GM21576 (cell line): ENCODE measurements around the gene TEAD3.
"Not testable (repeated sequence)": the region's sequence is repeated elsewhere in the genome, so short reads cannot be mapped to it uniquely, and the experiment has no call there.

Experiments
- ATAC-seq: cut with Tn5 transposase; IDR thresholded peaks from one replicate; pipeline ENCODE4 v1.9.1; 2021; ENCODE audit warnings: mild to moderate bottlenecking, moderate library complexity; ENCODE audit not compliant: unreplicated experiment

TEAD3 gene

DNA sequence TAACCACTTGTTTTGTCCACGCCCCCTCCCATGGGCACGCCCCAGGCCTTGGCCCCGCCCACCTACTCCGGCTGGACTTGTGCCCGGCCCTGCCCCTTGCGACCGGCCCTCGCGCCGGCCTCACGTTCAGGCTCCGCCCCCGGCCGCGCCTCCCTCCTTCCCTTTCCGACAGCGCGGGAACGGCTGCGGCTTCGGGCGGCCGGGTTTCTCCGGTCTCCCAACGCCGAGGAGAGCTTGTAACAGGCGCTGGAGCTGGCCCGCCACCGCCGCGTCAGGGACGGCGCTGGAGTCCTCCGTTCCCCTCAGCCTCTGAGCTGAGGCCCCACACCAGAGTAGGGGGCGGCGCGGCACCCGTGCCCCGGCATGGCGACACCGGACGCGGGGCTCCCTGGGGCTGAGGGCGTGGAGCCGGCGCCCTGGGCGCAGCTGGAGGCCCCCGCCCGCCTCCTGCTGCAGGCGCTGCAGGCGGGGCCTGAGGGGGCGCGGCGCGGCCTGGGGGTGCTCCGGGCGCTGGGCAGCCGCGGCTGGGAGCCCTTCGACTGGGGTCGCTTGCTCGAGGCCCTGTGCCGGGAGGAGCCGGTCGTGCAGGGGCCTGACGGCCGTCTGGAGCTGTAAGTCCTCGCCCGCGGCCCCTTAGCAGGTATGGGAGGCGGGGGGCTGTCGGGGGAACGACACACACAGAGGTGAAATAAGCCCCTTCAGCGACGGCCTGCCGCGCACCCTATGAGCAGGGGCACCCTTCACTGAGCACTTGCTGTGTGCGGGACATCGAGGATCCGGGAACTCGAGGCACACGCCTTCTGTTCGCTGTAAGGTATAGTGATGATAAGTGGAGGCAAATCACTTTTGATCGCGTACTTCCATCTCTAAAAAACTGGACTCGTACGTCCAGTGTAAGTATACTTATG is 44.4 kb downstream of the TEAD3 start, which contains the start of gene FANCE:
TSS of gene FANCE (plus strand) at position 156 of the 908 bp plus-strand sequence. CDS start at position 364, 208 bp downstream.
- ATAC-seq: peak; percentile 81

DNA sequence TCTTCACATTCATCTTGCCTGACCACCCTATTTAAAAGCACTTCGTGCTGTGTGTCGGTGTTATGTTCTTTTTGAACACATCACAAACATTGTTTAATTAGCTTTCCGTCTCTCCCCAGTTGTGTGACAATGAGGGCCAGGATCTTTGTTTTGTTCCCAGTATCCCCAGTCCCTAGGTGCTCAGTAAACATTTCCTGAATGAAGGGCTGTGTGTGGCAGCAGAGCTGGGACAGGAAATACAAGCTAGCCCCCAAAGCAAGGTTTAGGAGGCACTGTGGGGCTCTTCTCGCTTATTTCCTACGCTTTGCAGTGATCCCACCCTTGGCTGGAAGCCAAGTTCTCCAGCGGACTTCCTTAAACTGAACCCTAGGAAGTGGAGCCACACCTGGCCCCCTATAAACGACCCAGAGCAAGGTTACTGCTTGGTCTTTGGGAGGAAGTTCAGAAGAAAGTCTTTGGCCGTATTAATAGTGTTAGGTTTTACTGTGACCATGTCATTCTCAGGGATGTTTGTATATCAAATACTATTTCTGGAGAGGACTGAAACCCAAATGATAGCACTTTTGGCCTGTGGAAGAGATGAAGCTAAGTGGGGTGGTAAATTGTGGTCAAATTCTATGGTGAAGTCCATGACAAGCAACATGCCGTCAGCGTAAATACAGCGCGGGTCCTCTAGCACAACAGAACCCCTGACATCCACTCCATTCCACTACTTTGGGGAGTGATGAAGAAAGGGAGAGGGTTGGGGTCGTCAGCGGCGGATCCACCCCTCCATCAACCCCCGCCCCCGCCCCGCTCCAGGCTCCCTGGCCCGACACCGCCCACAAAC is 45.3 kb downstream of the TEAD3 start:
- no peak for ATAC-seq

GRCh38 chr6:35449287-35449881 is 47.5 kb downstream of the TEAD3 start:
- ATAC-seq: no peak

GRCh38 chr6:35448191-35448590 is 48.7 kb downstream of the TEAD3 start:
- no peak for ATAC-seq

DNA sequence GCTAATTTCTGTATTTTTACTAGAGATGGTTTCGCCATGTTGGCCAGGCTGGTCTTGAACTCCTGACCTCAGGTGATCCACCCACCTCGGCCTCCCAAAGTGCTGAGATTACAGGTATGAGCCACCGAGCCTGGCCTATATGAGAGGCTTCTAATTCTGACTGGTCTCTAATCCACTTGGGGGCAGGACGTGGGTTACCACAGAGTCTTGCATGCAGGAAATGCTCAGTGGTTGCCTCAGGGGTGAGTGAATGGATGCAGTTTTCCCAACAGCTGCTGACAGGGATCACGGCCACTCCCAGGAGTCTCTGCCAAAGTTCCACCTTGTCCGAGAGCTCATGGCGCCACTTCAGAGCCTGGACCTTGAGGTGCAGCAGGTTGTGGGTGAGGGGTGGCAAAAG is 51.2 kb downstream of the TEAD3 start:
- ATAC-seq: no peak

DNA sequence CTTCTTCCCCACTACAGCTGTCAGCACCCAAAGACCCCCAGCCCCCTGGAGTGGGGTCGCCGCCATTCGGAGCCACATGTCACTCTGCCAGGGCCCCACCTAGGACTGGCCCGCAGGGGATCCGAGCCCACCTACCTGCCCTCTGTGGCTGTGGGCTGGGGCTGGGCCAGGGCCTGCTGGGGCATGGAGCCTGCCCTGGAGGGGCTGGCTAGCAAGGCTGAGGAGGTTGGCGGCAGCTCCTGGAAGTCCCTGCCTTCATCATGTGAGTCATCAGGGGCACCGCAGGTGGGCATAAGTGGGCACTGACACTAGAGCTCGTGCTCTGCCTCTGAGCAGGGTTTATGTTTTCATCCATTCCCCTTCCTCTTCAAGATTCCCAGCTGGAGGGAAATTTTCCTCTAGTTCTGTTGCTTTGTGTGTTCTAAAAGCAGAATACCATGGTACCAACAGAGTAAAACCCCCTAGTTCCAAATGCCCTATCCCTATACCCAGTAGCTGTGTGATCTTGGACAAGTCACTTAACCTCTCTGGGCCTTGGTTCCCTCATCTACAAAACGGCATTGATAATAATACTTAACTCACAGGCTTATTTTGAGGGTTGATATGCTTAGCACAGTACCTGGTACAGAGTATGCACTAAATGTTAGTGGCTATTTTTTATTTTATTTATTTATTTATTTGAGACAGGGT is 53.4 kb downstream of the TEAD3 start:
- ATAC-seq: no peak

- ATAC-seq: no peak
Observed at GRCh38 chr6:35442693-35443092, 54.2 kb downstream of the TEAD3 start.

DNA sequence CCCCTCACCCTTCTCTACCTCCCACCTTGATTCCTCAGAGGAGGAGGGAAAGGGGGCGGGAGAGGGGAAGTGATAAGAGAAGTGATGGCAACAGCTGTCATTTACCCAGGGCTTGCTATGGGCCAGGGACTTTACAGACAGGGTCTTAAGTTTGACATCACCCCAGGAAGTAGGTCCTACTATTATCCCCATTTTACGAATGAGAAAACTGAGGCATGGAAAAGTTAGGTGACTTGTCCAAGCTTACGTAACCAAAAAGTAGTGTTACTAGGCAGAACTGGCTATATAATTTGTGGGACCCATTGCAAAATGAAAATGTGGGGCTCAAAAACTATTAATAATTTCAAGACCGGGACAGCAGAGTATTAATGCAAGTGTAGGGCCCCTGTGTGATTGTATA is 55.2 kb downstream of the TEAD3 start:
- ATAC-seq: no peak

DNA sequence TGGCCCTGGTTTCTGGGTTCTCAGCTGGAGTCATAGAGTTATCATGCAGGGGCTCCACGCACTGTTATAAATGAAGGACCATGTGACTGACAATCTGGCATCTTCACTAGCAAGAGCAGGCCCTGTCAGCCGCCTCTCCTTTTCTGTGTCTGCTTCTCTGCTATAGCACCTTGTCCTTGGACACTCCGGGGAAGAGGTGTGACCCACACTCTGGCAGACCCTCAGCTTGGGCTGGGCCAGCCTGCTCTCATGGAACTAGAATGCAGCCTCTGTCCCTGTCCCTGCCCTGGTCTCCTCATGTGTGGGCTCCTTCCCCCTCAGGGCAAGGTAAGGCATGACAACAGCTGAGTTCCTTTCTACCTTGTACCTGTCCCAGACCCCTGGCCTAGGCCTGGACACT is 55.7 kb downstream of the TEAD3 start:
- ATAC-seq: no peak

DNA sequence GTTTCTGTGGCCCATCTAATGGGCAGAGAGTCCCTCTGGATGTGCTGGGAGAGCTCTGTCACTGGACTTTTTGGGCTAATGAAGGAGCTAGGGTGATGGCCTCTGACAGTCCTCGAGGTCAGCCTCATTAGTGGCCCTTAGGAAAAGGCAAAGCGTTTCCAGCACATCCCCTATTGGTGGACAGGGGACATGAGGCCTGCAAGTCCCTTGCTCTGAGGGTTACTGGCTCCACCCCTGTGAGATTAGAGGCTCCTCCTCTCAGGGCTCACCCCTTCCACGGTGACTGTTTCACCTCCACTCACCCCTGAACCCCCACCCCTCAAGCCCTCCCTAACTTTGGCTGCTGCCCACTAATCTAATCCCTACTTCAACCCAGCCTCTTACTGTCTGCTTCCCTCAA is 57.6 kb downstream of the TEAD3 start:
- no peak for ATAC-seq

GRCh38 chr6:35438378-35439065 is 58.4 kb downstream of the TEAD3 start:
- ATAC-seq: not testable (repeated sequence)

GRCh38 chr6:35436071-35436857 is 60.6 kb downstream of the TEAD3 start:
- no peak for ATAC-seq

DNA sequence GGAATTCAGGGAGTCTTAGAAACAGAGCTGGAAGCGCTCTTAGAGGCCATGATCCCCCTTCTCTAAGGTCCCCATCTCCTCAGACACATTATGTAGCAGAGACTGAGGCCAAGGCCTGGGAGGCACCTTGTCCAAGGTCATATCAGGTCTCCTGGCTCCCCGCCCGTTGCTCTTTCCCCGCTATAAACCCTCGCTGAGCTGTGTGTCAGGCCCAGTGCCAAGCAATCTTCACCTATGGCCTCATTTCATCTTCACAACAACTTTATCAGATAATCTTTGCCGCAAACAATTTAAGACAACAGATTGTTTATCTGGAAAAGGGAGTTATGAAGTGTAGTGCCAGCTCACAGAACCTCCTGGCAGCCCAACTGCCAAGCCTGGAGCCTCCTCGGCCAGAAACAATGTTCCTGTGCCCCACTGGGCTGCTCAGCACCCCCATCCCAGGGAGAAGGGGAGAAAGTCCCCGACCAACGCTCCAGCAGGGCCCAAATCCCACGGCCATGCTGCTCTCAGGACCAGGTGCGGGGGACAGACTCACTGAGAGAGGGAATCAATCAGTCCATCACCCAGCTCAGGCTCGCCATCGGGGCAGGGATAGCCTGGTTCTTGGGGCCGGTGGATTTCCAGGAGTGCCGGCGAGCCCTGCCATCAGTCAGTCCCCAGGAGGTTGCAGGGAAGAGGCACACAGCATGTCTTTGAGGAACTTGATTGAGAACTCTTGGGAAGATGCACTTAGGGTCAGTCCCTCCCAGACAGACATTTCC is 61.6 kb downstream of the TEAD3 start:
- no peak for ATAC-seq

DNA sequence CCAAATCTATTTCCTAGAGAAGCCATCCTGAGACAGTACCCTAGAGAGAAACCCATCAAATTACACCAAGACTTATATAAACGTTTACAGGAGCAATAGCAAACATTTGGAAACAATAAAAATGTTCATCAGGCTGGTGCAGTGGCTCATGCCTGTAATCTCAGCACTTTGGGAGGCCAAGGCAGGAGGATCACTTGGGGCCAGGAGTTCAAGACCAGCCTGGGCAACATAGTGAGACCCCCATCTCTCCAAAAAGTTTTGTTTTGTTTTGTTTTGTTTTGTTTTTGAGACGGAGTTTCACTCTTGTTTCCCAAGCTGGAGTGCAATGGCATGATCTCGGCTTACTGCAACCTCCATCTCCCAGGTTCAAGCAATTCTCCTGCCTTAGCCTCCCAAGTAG is 64.2 kb downstream of the TEAD3 start:
- not testable (repeated sequence) for ATAC-seq

- no peak for ATAC-seq
Observed at GRCh38 chr6:35432291-35432690, 64.6 kb downstream of the TEAD3 start.

- ATAC-seq: no peak
Observed at GRCh38 chr6:35429463-35429862, 67.4 kb downstream of the TEAD3 start.

DNA sequence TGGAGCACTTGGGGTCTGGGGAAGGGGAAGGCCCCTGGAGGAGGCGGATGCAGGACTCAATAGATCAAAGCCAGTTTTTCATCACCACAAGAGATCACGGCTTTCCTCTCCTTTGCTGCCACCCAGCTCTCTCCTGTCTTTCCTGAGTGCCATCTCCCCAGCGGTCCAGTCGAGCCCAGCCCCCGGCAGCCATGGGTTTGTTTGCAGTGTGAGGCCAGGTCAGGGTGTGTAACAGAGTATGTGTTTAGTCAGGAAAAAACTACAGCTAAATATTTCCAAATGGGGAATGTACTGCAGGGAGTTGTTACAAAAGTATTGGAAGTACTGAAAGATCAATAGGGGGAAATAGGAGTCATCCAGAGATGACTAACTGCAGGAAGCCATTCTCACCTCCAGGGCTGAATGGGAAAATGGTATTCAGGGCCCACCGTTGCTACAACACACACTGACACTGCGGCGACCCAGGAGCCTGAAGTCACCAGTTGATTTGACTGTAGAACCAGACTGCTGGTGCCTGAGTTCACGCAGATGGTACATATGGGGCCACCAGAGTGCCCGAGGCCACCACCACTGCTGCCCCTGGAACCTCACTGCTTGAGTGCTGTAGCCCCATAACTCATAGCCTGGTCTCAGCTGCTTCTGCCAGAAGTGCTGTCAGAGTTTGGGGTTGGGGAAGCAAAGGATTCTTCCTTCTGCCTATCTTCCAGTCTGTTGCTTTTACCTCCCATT is 68.3 kb downstream of the TEAD3 start:
- no peak for ATAC-seq

- no peak for ATAC-seq
Observed at GRCh38 chr6:35427851-35428321, 69.0 kb downstream of the TEAD3 start.
